ENCODE data around the gene ILRUN.

DNA sequence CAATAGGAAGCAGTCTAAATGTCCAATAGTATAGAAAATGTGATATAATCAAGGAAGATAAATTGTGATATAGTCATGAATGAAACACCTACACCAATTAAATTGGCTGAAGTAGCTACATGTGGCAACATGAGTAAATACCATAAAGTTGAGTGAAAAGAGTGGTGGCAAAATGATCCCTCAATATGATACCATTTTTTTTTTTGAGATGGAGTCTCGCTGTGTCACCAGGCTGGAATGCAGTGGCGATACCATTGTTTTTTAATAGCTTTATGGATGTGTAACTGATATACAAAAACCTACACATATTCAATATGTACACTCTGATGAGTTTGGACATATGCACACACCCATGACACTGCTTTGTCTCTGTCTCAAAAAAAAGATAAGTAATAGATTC lies 20.9 kb upstream of the ILRUN start:
- TF ChIP-seq, protein P1, sequence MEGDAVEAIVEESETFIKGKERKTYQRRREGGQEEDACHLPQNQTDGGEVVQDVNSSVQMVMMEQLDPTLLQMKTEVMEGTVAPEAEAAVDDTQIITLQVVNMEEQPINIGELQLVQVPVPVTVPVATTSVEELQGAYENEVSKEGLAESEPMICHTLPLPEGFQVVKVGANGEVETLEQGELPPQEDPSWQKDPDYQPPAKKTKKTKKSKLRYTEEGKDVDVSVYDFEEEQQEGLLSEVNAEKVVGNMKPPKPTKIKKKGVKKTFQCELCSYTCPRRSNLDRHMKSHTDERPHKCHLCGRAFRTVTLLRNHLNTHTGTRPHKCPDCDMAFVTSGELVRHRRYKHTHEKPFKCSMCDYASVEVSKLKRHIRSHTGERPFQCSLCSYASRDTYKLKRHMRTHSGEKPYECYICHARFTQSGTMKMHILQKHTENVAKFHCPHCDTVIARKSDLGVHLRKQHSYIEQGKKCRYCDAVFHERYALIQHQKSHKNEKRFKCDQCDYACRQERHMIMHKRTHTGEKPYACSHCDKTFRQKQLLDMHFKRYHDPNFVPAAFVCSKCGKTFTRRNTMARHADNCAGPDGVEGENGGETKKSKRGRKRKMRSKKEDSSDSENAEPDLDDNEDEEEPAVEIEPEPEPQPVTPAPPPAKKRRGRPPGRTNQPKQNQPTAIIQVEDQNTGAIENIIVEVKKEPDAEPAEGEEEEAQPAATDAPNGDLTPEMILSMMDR (IDR thresholded peaks at IDR 0.05), result no peak
- no peak for TF ChIP-seq EZH2 (IDR thresholded peaks at IDR 0.05; ENCODE audit: borderline replicate concordance, insufficient read depth, low read depth, low read length, poor library complexity, severe bottlenecking)
